ENCODE results near the gene STMP1. TPM values are rescaled to one million over a fixed set of nuclear protein-coding genes. Genes with fewer than 3 reads are reported as not detected.
"Not testable (repeated sequence)": the region's sequence is repeated elsewhere in the genome, so short reads cannot be mapped to it uniquely, and the experiment has no call there.

Gene STMP1
- total and polyA plus RNA-seq, 7 donors, result 10.2 to 56.5 (median 23.8) TPM

GRCh38 chr7:135620980-135621850, 41.1 kb upstream of the STMP1 start:
- intact Hi-C loops (cut with DNase I), result no loop called here
- 36 to 78% methylated on average over 1 of the region's 1 CpG for WGBS, 2 donors
- Histone ChIP-seq H3K4me1 (peaks cover 0 to 9% (median 3%) of the 10 kb centered on the region in 4 donors), H3K27ac (peak overlapping the region in 2 of 4 donors; percentile 28 to 53), H3K4me3 (no peak overlapping the region), H3K36me3 (peaks cover 0 to 82% (median 47%) of the 10 kb centered on the region in 4 donors), H3K27me3 (no peaks in the 10 kb centered on the region), H3K9me3 (no peaks in the 10 kb centered on the region)
- no peak for DNase-seq
- TF ChIP-seq CTCF (IDR thresholded peaks at IDR 0.05) (peak; percentile 58 to 85 (median 67)), POLR2A (IDR thresholded peaks at IDR 0.05) (no peak)

- H3K9me3 ChIP-seq, result no peaks in the 10 kb centered on the region
- no peak overlapping the region for H3K4me3 ChIP-seq
- intact Hi-C loops (cut with DNase I), result no loop called here
- DNase-seq, result no peak
- H3K36me3 ChIP-seq, result peaks cover 0 to 96% (median 26%) of the 10 kb centered on the region in 4 donors
- no peak overlapping the region for H3K27ac ChIP-seq
- no peaks in the 10 kb centered on the region for H3K27me3 ChIP-seq
- 98% methylated on average over 7 of the region's 7 CpGs for WGBS, 2 donors
- H3K4me1 ChIP-seq, result no peaks in the 10 kb centered on the region
- TF ChIP-seq EP300 (IDR thresholded peaks at IDR 0.05), result no peak
- TF ChIP-seq CTCF (IDR thresholded peaks at IDR 0.05), result no peak
- no peak for TF ChIP-seq POLR2A (IDR thresholded peaks at IDR 0.05)
- TF ChIP-seq POLR2AphosphoS5 (IDR thresholded peaks at IDR 0.05), result no peak
Observed at GRCh38 chr7:135634191-135634878, 28.0 kb upstream of the STMP1 start.

GRCh38 chr7:135639690-135640089, 22.6 kb upstream of the STMP1 start:
- intact Hi-C loops (cut with DNase I); H3K27ac ChIP-seq: not testable (repeated sequence)
- H3K36me3 ChIP-seq, result peaks cover 0 to 78% (median 15%) of the 10 kb centered on the region in 4 donors

GRCh38 chr7:135644154-135644553, 18.2 kb upstream of the STMP1 start:
- peaks cover 0 to 73% (median 19%) of the 10 kb centered on the region in 4 donors for H3K36me3 ChIP-seq

More at GRCh38 chr7:135639690-135640089, 22.6 kb upstream of the STMP1 start:
- DNase-seq, H3K9me3 ChIP-seq, H3K4me3 ChIP-seq, H3K27me3 ChIP-seq, H3K4me1 ChIP-seq: not testable (repeated sequence)

More at GRCh38 chr7:135644154-135644553, 18.2 kb upstream of the STMP1 start:
- no peak overlapping the region for H3K4me3 ChIP-seq
- no peak overlapping the region for H3K27ac ChIP-seq
- TF ChIP-seq CTCF (IDR thresholded peaks at IDR 0.05) (no peak), POLR2A (IDR thresholded peaks at IDR 0.05) (no peak), POLR2AphosphoS5 (IDR thresholded peaks at IDR 0.05) (no peak), EP300 (IDR thresholded peaks at IDR 0.05) (no peak)
- H3K9me3 ChIP-seq, result no peaks in the 10 kb centered on the region
- DNase-seq, result no peak
- peaks cover 0 to 3% (median 0%) of the 10 kb centered on the region in 4 donors for H3K4me1 ChIP-seq
- WGBS, 2 donors, result 79 to 96% methylated on average over 3 of the region's 3 CpGs
- intact Hi-C loops (cut with DNase I), result no loop called here
- H3K27me3 ChIP-seq, result no peaks in the 10 kb centered on the region

All from sigmoid colon (tissue), 7 donors.